HG03095 (cell line): ENCODE data around the gene COX18.

Source experiments
- ATAC-seq: cut with Tn5 transposase; IDR thresholded peaks from one replicate; pipeline ENCODE4 v1.9.1; 2021; ENCODE audit warnings: moderate library complexity; ENCODE audit not compliant: unreplicated experiment

The COX18 gene

DNA sequence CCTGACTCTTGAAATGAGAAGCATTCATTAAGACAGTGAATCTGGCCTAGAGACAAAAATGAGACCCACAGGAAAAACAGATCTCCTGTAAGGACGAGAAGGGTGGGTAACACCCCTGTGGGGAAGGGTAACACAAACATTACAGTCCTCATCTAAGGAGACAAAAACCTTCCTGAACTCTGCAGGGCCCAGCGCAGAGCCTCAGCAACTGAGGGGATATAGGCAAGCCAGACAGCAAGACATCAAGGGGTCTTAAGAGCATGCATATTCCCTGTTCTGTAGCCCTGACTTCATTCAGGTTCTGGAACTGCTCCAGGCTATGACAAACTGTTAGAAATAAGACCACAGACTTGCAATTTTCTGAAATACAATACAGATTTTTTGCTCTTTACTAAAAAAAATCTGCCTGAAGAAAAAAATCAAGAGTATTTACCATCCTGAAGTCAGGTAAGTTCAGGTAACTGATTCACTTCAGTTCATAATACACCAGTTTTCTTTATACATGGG lies 15.5 kb downstream of the COX18 start:
- no peak for ATAC-seq

DNA sequence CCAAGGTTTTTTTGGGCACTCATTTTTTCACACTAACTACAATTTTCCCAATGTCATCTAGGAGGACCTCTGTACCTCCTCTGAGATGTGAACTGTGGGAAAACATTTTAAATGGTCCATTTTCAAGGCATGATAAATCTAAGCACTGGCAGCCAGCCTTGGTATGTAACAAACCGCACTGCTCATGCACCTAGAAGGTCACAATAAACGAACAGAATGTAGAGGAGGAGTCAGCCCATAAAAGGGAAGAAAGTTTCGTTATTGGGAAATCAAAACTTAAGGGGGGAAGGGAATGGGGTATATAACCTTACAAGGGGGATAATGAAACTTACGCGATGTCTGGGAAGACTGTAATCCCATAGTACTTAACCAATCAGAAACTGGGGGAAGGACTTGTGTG lies 16.4 kb downstream of the COX18 start:
- no peak for ATAC-seq

DNA sequence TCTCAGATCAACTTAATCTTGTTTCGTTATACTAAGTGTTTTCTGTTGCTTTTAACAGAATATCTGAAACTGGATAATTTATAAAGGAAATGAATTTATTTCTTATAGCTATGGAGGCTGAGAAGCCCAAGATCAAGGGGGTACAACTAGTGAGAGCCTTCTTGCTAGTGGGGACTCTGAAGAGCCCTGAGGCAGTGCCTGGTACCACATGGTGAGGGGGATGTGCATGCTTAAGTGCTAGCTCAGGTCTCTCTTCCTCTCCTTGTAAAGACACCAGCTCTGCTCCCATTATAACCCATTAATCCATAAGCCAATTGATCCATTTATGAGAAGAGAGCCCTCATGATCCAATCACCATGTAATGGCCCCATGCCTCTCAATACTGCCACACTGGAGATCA lies 17.9 kb downstream of the COX18 start:
- no peak for ATAC-seq

DNA sequence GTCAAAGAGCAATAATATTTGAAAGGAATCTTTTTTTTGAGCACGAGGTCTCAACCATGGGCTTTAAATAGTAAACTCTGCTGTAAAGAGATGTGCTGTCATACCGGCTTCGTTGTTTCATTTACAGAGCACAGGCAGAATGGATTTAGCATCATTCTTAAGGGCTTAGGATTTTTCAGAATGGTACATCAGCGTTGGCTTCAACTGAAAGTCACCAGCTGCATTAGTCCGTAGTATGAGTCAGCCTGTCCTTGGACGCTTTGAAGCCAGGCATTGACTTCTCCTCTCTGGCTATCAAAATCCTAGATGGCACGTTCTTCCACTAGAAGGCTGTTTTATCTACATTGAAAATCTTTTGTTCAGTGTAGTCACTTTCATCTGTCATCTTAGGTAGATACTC lies 23.6 kb downstream of the COX18 start:
- no peak for ATAC-seq

DNA sequence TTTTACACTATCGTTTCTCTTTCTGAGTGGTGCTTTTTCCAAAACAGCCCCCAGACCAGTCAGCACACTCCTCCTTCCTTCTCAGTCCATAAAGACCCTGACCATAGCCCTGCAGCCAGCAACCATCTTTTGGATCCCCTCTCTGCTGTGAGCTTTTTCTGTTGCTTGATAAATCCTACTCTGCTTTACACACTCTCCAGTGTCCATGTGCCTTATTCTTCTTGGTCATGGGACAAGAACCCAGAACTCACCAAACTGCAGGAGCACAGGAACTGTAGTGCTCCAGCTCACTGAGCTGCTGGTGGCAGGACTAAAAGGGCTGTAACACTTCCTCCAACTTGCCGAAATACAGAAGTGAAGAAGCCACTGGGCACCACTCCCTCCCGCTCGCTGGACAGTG lies 32.5 kb downstream of the COX18 start:
- ATAC-seq: no peak

DNA sequence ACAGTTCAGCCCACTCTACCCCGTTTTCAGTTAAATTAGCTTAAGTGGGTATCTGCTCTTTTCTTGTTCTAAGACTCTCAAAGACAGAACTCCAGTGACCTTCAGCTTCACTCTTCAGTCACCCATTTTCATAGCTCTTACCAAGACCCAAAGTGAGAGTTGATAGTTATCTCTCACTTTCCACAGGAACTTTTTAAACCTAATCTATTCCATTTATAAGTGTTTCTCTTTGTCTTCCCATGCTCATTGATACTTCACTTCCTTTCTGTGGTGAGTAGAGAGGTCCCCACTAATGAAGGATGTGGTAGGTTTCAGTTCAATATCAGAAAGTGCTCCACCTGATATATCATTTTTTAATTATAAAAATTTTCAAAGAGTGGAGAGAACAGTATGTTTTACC lies 33.4 kb downstream of the COX18 start:
- no peak for ATAC-seq

DNA sequence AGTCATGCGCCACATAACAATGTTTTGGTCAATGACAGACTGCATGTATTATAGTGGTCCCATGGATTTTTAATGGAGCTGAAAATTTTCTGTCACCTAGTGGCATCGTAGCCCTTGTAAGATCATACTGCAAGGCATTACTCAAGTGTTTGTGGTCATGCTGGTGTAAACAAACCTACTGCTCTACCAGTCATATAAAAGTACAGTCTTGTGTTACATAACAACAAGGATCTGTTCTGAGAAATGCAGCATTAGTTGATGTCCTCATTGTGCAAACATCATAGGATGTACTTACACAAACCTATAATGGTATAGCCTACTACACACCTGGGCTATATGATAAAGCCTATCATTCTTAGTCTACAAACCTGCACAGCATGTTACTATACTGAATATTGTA lies 34.6 kb downstream of the COX18 start:
- no peak for ATAC-seq

DNA sequence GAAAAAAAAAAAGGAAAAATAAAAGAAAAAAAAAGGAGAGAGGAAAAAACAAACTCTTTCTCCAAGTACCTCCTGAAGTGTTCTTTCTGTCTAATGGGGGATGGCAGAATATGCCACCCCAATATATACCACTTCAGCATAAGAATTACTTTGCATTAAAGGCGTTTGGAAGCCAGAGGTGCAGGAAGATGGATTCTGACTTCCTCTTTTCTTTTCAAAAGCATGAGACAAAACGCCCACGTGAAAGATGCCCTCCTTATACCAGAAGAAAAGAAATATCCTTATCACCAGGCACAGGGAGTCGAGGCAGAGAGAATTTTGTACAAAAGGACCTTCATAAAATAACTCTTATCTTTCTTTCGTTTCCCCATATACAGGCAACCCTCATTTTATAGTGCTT lies 40.9 kb downstream of the COX18 start:
- ATAC-seq: no peak

DNA sequence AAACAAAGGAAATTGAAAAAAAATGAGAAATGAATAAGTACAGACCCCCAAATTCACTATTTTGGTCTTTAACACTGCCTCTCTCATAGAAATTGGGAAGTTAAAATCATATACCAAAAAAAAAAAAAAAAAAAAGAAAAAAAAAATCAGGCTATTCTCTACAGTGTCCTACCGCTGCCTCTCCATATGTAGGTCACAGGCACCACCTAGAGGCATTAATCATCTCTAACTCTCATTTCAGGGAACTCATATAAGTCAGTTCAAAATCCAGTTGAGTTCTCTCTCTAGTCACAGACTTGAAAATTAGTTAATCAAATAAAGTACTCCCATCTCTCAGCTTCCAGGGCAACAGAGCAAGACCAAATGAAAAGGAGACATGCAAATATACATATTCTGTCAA lies 47.9 kb downstream of the COX18 start:
- ATAC-seq: peak; percentile 59

DNA sequence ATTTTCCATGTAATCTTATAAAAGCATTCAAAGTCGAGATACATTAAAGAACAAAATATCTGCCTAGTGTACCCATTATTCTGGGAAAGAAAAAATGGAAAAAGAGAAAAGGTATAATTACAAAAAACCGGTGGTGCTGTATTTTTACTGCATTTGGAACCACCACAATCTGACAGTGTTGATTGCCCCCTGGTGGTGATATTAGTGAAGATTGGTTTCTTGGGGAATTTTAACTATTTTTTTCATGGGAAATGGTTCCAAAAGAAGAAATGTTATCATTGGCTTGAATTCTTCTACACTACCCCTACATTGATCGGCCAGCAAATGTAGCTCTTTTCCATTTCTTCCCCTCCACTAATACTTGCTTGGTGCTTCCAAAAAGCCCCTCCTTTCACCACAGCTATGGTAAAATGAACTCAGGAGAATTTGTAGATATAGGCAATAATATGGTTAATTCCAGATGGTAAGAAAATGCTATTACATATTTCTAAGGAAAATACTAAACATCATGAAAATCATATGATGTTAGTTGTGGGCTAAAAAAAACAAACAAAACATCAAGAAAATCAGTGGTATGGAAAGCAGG lies 50.0 kb downstream of the COX18 start:
- ATAC-seq: no peak

DNA sequence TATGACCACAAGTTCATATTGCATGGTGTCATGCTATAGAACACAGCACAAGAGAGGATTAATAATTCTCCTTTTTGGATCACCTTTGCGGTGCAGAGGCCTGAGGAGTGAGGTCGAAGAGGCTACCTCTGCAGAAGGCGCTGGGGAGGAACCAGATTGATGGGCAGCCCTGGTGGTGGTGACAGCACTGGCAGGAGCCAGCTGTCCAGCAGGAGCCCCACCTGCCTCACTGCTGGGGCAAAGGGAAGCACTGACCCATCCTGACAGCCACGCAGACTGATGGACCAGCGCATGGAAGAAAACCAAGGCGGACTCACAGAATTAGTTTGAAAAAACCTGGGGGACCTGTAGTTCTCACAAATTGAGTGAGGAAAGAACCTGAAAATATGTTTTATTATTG lies 50.9 kb downstream of the COX18 start:
- ATAC-seq: no peak

DNA sequence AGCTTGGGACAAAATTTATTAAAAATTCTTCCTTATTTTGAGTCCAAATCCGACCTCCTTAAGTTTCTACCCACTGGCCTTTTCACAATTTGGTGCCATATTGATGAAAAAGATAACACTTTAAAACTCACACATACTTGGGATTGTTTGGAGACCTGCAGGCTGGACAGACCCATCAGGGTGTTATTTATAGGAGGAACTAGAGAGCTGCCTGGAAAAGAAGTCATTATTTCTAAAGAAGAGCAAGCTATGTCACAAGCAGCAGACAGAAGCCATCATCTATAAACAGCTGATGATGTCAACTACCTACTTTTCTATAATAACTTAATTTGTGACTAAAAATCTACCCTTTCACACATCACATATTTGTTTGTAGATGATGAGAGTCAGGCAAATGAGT lies 56.2 kb downstream of the COX18 start:
- ATAC-seq: no peak

DNA sequence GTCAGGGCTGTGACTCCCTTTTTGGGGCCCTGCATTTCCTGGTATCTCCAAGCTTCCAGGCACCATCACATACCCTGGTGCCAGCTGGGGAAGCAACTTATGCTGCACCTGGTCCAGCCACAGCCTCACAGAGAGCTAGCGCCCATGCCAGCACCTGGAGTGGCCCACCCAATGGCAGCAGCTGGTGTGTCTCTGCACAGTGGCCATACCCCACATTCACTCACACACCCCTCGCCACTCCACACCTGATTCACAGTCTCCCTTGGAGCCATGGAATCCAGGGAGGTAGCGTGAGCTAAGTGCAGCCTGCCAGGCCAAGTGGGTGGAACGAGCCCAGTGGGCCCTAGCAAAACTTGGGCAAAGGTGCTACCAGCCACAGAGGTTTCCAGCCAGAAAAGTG lies 56.8 kb downstream of the COX18 start:
- ATAC-seq: no peak

DNA sequence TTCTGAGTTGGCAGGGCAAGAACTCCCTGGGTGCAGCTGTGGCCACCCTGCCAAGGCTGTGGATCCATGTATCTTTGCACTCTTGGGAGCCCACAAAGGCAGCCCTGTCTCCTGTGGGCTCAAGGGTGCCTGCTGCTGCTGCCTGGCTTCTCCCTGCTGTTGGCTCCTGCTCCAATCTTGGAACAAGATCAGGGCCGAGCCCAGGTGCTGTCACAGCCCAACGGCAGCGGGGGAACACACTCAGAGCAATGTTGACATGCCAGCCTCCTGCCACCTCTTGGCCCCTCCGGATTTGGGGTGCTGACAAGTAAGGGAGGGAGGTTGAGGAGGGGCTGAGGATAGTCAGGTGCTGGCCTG lies 57.9 kb downstream of the COX18 start:
- ATAC-seq: no peak

DNA sequence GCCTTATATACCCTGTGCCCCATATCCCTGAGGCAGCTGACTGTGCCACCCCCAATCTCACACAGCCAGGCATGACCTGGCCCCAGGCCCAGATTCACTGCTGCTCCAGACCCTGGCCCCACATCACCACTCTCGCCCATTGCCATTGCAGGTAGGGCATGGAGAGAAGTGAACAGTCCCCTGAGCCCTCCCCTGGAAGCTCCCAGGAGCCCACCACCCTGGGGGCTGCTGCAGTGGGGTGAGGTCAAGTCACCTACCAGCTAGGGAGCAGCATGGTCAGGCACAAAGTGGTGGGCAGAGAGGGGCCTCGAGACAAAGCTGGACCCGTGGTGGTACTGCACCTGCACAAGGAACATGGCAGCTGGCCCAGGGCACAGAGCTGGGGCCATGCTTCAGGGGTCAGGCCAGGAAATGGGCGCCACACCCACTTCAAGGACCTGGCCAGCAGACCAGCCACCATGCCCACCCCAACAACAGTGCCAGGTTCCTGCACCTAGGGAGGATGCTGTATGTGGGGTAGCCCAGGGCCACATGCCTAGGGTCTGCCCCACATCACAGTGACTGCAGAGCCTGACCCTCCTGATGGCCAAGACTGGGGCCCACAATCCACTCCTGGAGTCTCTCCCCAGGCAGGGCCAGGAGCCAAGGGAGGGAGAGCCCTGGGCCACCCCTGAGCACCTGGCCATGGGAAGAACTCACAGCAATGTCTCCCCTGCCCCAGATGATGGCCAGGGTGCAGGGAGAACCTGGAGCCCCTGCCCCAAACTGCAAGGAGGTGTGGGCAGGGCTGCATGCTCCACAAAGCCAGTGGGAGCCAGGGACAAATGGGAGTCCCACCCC lies 58.5 kb downstream of the COX18 start:
- no peak for ATAC-seq

DNA sequence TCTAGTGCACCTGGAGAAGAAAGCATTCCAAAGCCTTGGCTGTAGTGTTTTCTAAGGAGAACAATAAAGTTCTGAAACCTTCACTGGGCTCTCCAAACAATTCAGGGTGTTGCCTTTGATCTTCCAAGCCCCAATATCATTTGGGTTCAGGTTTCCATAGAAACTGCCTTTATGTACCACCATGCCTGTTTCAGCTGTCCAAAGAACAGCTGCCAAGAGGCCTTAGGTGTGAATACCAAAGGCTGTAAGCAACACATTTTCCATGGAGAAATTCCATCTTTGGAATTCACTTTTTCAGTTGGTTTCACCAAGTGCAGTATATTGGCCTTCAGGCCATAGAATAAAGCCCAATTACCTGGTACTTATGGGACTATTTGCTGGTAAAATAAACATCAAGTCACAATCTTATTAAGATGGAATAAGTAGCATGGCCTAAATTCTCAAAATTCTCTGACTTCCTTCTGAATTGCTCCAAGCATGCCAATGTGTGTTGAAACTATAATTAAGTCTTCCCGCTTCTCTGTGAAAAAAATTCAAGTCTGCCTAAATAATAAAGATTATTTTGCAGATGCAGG lies 61.9 kb downstream of the COX18 start:
- ATAC-seq: no peak

DNA sequence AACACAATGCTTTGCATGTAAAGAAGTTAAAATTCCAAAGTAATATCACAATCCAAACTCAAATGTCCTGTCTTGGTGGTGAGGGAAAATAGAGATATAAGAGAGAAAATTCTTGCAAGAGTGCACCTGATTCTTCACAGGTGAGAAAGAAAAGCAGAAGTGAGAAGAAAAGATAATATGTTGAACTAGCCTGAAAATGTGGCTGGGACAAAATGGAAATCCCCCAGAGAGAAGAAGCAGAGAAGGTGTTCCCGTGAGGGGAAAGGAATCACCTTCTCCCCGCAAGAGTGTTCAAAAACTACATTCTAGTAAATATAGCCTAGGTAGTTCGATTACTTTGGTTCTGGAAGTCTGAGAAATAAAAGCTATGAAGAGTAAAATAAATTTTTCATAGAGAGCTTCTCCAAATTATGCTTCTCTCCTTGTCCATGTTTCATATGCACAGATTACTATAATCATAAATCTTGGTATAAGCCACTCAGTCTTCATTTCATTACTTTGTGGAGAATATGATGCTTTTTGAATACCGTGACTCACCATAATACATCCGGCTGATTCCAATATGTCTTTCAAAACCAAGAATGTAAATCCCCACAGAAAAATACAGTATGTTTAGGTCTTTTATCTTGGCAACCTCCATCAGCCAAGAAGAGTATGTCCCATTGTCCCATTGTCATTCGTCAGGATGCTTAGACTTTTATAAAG lies 63.1 kb downstream of the COX18 start:
- peak; percentile 84 for ATAC-seq

DNA sequence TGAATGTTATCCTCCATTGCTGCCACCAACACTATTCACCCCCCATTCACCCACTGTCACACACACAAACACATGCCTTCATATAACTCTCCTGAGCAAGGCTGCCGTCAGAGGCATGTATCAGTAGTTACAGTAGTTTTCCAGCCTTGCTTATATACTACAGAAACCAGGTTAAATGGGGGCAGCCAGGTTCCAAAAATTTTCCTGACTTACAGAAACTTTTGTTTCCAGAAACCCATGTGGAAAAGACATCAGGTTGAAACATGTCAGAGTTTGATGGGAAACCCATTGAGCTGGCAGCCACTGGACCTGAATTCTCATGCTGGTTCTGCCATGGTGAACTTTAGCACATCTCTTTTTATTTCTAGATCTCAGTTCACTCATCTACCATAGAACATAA lies 64.0 kb downstream of the COX18 start:
- no peak for ATAC-seq
